ENCODE data around the gene SLC9B1.
"Not testable (repeated sequence)": the region's sequence is repeated elsewhere in the genome, so short reads cannot be mapped to it uniquely, and the experiment has no call there.

The SLC9B1 gene

DNA sequence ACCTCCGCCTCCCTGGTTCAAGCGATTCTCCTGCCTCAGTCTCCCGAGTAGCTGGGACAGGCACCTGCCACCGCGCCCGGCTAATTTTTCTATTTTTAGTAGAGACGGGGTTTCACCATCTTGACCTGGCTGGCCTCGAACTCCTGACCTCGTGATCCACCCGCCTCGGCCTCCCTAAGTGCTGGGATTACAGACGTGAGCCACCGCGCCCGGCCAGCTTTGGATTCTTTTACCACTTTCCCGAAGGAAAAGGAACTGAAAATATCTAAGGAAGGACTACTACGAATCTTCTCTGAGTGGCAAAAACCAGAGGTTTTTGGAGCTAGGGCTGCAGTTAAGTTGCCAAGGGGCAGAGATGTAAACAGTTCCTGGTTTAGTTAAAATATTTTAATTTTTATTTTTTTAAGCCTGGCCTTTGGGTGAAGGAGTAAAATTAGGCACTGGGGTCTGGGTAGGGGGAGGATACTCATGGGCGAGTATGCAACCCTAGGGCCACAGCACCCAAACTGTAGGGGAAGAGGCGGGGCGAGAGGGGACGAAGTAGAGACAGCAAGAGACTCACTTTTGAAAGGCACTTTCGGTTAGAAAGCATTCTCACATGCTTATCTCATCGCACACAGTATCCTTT is 151.2 kb downstream of the SLC9B1 start:
- TF ChIP-seq, protein P1, sequence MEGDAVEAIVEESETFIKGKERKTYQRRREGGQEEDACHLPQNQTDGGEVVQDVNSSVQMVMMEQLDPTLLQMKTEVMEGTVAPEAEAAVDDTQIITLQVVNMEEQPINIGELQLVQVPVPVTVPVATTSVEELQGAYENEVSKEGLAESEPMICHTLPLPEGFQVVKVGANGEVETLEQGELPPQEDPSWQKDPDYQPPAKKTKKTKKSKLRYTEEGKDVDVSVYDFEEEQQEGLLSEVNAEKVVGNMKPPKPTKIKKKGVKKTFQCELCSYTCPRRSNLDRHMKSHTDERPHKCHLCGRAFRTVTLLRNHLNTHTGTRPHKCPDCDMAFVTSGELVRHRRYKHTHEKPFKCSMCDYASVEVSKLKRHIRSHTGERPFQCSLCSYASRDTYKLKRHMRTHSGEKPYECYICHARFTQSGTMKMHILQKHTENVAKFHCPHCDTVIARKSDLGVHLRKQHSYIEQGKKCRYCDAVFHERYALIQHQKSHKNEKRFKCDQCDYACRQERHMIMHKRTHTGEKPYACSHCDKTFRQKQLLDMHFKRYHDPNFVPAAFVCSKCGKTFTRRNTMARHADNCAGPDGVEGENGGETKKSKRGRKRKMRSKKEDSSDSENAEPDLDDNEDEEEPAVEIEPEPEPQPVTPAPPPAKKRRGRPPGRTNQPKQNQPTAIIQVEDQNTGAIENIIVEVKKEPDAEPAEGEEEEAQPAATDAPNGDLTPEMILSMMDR (IDR thresholded peaks at IDR 0.05; ENCODE audit: insufficient read depth, missing control alignments): no peak
- no peak for DNase-seq (ENCODE audit: insufficient read length, low spot score)
- no peak for FAIRE-seq

DNA sequence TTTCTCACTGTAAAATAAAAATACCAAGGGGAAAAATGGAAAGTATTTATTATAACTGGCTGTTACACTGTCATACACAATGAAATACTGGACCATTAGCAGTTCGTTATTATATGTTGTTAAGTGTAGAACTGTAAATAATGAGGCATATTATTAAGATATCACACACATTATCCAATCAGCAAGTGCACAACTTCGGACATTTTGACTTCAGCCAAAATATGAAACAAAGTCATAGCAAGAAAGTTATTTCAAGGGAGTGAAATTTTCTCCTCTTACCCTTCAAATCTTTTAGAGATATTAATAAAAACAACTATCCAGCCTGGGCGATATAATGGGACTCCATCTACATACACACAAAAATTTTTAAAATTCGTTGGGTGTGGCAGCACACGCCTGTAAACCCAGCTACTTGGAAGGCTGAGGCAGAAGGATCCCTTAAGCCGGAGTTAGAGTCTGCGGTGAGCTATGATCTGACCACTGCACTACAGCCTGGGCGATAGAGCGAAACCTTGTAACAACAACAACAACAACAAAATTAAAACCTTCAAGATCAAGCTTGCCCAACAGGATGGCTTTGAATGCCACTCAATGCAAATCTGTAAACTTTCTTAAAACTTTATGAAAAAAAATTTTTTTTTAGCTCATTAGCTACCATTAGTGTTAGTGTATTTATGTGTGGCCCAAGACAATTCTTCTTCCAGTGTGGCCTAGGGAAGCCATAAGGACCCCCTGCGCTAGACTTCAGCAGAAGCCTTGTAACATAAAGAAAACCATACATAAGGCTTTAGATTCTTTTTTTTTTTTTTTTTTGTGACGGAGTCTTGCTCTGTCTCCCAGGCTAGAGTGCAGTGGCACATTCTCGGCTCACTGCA is 152.0 kb downstream of the SLC9B1 start:
- FAIRE-seq (no peak), DNase-seq (ENCODE audit: insufficient read length, low spot score) (no peak)
- TF ChIP-seq, protein P1 (IDR thresholded peaks at IDR 0.05; ENCODE audit: insufficient read depth, missing control alignments): no peak

DNA sequence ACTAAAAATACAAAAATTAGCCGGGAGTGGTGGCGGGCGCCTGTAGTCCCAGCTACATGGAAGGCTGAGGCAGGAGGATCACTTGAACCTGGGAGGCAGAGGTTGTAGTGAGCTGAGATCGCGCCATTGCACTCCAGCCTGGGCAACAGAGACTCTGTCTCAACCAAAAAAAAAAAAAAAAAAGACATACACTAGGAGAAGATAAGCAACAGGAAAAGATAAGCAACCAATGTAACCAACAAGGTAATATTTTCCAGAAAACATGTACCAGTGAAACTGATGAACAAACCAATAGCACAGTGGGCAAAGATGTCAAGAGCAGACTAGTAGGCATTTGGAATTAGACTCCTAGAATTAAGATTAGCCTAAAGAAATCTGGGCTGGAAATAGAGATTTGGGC is 154.2 kb downstream of the SLC9B1 start:
- DNase-seq (ENCODE audit: insufficient read length, low spot score); FAIRE-seq: not testable (repeated sequence)

DNA sequence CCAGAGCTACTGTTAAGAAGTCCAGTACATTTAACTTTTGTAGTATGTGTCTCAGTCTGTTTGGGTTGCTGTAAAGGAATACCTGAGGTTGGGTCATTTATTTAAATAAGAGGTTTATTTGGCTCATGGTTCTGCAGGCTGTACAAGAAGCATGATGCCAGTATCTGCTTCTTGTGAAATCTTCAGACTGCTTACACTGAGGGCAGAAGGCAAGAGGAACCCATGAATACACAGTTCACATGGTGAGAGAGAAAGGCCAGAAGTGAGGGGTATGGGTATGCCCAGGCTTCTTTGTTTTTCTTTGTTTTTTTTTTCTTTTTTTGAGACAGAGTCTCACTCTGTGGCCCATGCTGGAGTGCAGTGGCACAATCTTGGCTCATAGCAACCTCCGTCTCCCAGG is 156.8 kb downstream of the SLC9B1 start:
- TF ChIP-seq, protein P1 (IDR thresholded peaks at IDR 0.05; ENCODE audit: insufficient read depth, missing control alignments): no peak
- DNase-seq (ENCODE audit: insufficient read length, low spot score): no peak
- no peak for FAIRE-seq

DNA sequence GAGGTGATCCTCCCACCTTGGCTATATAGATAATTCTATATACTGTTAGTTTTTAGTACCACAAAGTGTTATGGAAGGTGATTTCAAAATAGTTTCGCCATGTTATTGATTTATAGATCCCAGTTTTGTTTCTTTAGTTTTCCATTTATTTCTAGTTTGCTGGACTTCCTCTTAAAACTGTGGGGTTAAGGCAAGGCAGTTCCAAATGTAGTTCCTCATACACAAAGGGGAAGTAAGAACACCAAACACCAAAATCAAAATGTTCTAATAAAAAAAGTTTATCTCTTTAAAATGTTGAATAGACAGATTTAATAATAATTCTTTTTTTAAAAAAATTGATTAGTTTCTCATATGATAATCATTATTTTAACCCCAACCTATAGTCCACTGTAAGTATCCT is 157.5 kb downstream of the SLC9B1 start:
- TF ChIP-seq, protein P1 (IDR thresholded peaks at IDR 0.05; ENCODE audit: insufficient read depth, missing control alignments): no peak
- DNase-seq (ENCODE audit: insufficient read length, low spot score) (no peak), FAIRE-seq (no peak)

DNA sequence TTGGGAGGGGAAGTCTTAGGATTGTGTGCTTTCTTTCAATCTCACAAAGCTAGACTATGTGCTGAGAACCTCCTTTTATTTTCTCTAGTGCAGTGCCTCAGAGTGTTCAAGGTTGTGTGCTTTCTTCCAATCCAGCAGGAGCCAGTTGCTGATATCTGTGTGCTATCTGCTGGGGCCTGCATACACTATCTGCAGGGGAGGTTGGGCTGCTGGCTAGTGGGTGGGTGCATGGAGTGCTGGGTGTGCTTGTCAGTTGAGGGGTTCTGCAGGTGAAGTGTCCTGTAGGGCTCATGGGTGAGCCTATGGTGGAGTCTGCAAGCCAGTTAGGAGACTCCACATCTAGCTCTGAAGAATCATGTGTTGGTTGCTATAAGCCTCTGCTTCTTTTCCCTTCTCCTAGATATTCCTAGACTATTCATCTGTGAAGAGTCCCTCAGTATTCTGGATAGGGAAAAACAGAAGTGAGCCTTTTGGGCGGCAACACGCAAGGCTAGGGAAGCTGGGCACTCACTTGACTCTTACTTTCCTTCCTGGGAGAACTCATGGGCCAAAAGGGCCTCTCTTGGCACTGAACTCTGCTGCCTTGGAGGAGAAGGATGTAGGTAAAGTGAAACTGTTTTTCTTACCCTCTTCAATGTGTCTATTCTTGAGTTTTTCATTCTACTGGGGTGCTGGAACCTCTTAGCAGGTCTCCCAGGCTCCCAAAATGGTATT is 158.7 kb downstream of the SLC9B1 start:
- DNase-seq (ENCODE audit: insufficient read length, low spot score) (no peak), FAIRE-seq (no peak)
- TF ChIP-seq, protein P1 (IDR thresholded peaks at IDR 0.05; ENCODE audit: insufficient read depth, missing control alignments): no peak

DNA sequence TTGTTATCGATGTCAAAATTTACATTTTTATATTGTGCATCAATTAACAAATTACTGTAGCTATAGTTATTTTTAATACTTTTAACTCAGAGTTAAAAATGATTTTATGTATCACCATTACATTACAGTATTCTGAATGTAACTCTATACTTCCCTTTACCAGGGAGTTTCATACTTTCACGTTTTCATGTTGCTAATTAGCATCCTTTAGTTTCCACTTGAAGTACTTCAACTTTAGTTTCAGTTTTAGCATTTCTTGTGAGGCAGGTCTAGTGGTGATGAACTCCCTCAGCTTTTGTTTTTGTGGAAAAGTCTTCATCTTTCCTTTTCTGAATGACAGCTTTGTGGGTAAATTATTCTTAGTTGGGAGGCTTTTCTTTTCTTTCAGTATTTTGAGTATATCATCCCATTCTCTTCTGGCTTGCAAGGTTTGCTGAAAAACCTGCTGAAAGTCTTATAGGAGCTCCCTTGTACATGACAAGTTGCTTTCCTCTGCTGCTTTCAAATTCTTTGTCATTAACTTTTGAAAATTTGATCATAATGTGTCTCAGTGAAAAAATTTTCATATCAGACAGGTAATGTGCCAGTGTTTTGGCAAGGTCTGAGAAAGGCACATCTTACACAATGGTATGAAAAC is 160.6 kb downstream of the SLC9B1 start:
- DNase-seq (ENCODE audit: insufficient read length, low spot score) (no peak), FAIRE-seq (peak; percentile 11)
- TF ChIP-seq, protein P1 (IDR thresholded peaks at IDR 0.05; ENCODE audit: insufficient read depth, missing control alignments): no peak
